ENCODE data around the gene FOXJ1.

FOXJ1 gene

DNA sequence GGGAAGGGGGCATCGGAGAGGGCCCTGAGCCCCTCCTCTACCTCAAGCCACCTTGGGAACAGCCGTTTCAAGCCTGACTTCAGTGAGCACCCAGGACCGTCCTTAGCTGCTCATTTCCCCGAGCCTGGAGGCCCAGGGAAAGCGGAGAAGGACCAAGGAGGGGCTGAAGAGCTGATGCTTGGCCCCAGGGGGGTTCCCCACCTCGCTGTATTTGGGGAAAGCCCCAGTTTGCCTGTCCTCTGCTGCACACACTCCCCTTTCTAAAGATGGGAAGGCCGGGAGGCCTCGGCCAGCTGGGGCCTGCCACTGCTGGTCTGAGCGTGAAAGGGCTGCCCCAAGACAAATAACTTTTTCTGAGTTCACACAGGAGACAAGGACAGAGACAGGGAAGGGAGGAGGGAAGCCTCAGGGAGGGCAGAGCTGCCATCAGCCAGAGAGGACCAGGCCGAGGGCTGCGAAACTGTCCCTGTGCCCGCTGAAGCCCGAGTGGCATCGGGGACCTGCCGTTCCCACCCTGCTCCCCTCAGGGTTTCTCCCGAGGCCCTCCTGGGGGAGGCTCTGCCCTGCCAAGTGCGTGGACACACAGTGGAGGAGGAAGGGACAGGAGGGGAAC is 50.4 kb downstream of the FOXJ1 start:
- DNase-seq: no peak
- Histone ChIP-seq H3K79me2 (ENCODE audit: insufficient read depth, low read length) (no peaks in the 10 kb centered on the region), H3K9me3 (ENCODE audit: insufficient read depth, low read length, severe bottlenecking) (no peaks in the 10 kb centered on the region), H3K4me3 (ENCODE audit: low read depth in 1 of 2, low read length in 2 of 2) (no peak overlapping the region), H3K9ac (ENCODE audit: low read depth, low read length) (no peak overlapping the region), H3K27ac (ENCODE audit: low read length) (no peak overlapping the region), H4K20me1 (ENCODE audit: insufficient read depth, low read length) (no peaks in the 10 kb centered on the region), H2AFZ (ENCODE audit: low read depth, low read length) (no peak overlapping the region), H3K4me1 (ENCODE audit: insufficient read depth, low read length) (no peaks in the 10 kb centered on the region), H3K27me3 (ENCODE audit: insufficient read depth, low read length, poor library complexity) (no peaks in the 10 kb centered on the region), H3K36me3 (ENCODE audit: insufficient read depth, low read length) (peaks cover 93% of the 10 kb centered on the region), H3K4me2 (ENCODE audit: insufficient read depth, low read length) (no peak overlapping the region)
- ATAC-seq (ENCODE audit: insufficient read depth, low read depth): no peak
- TF ChIP-seq, protein P1, sequence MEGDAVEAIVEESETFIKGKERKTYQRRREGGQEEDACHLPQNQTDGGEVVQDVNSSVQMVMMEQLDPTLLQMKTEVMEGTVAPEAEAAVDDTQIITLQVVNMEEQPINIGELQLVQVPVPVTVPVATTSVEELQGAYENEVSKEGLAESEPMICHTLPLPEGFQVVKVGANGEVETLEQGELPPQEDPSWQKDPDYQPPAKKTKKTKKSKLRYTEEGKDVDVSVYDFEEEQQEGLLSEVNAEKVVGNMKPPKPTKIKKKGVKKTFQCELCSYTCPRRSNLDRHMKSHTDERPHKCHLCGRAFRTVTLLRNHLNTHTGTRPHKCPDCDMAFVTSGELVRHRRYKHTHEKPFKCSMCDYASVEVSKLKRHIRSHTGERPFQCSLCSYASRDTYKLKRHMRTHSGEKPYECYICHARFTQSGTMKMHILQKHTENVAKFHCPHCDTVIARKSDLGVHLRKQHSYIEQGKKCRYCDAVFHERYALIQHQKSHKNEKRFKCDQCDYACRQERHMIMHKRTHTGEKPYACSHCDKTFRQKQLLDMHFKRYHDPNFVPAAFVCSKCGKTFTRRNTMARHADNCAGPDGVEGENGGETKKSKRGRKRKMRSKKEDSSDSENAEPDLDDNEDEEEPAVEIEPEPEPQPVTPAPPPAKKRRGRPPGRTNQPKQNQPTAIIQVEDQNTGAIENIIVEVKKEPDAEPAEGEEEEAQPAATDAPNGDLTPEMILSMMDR (IDR thresholded peaks at IDR 0.05; ENCODE audit: borderline replicate concordance, extremely low read depth, low read length, poor library complexity, severe bottlenecking): no peak
- TF ChIP-seq EZH2 (IDR thresholded peaks at IDR 0.05; ENCODE audit: borderline replicate concordance, low read depth, low read length, severe bottlenecking): no peak

DNA sequence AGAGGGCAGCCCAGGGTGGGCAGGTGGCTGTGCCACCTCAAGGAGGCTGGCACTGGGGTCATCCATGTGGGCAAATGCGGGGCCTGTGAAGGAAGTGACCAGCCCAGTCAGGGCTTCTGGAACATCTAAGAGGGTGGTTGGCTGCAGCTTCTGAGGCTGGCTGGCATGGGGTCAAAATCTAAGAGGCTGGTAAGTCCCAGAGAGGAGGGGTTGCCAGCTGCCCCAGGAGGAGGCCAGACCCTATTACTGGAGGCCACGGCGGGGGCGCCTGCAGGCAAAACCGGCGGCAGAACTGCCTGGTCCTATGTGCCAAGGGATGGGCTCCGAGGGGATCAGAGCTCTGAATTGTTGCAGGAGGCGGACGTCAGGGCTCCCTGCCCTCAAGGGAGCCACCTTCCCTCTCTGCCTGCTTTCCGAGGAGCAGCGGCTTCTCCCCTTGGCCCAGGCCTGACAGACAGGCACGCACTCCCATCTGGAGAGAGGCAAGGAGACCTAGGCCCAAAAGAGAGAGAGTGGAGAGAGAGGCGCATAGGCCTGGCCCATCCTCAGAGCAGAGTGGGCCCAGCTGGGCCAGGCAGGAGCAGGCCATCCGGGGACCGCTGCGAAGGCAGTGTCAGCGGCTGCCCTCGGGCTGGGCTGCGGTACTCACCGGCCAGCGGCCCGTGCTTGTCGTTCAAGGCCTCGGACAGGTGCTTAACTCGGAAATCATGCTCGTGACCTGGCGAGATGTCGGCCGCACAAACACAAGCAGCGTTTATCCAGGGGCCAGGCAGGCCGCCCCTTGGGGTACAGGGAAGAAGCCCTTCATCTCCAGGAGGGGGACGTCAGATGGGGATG is 51.1 kb downstream of the FOXJ1 start:
- H3K9ac ChIP-seq (ENCODE audit: low read depth, low read length): no peak overlapping the region
- ATAC-seq (ENCODE audit: insufficient read depth, low read depth): no peak

DNA sequence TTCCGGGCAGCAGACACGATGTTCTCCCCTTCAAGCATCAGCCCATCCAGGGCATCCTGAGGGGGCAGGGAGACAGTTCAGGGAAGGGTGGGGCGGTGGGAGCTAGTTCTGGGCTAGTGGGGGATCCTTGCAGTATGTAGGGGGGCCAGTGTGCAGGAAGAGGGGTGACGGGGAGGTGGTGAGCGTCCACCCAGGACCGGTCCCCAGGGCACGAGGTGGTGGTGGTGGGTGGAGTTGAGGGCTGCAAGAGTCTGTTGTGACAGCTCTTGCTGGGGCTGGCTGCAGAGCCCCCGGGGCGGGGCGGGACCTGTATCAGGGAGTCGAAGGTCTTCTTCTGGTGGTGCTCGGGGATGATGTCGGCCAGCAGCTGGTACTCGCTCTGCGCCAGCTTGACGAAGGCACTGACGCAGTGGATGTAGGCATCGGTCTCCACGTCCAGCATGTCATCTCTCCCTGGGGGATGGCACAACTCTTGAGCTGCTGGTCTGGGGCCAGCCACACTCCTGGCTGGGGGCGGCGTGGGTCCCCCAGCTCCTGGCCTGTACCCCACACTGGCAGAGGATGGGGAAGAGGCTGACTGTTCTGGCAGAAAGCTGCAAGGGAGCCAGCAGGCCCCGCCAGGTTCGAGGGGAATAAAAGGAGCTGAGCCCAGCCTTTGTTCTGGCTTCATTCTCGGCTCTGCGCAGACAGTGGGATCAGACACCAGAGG is 52.0 kb downstream of the FOXJ1 start:
- Histone ChIP-seq H2AFZ (ENCODE audit: low read depth, low read length) (no peak overlapping the region), H4K20me1 (ENCODE audit: insufficient read depth, low read length) (no peaks in the 10 kb centered on the region), H3K4me3 (ENCODE audit: low read depth in 1 of 2, low read length in 2 of 2) (no peak overlapping the region), H3K9me3 (ENCODE audit: insufficient read depth, low read length, severe bottlenecking) (no peaks in the 10 kb centered on the region), H3K4me1 (ENCODE audit: insufficient read depth, low read length) (no peaks in the 10 kb centered on the region), H3K9ac (ENCODE audit: low read depth, low read length) (no peak overlapping the region), H3K4me2 (ENCODE audit: insufficient read depth, low read length) (no peak overlapping the region), H3K79me2 (ENCODE audit: insufficient read depth, low read length) (no peaks in the 10 kb centered on the region), H3K36me3 (ENCODE audit: insufficient read depth, low read length) (peaks cover 96% of the 10 kb centered on the region), H3K27ac (ENCODE audit: low read length) (no peak overlapping the region), H3K27me3 (ENCODE audit: insufficient read depth, low read length, poor library complexity) (no peaks in the 10 kb centered on the region)
- DNase-seq (no peak), ATAC-seq (ENCODE audit: insufficient read depth, low read depth) (no peak)
- TF ChIP-seq, protein P1 (IDR thresholded peaks at IDR 0.05; ENCODE audit: borderline replicate concordance, extremely low read depth, low read length, poor library complexity, severe bottlenecking): no peak
- no peak for TF ChIP-seq EZH2 (IDR thresholded peaks at IDR 0.05; ENCODE audit: borderline replicate concordance, low read depth, low read length, severe bottlenecking)

More for the DNA sequence above, 51.1 kb downstream of the FOXJ1 start:
- H3K4me1 ChIP-seq (ENCODE audit: insufficient read depth, low read length): no peaks in the 10 kb centered on the region
- H3K79me2 ChIP-seq (ENCODE audit: insufficient read depth, low read length): no peaks in the 10 kb centered on the region
- H3K27ac ChIP-seq (ENCODE audit: low read length): no peak overlapping the region
- no peak for DNase-seq
- H3K4me3 ChIP-seq (ENCODE audit: low read depth in 1 of 2, low read length in 2 of 2): no peak overlapping the region
- H3K9me3 ChIP-seq (ENCODE audit: insufficient read depth, low read length, severe bottlenecking): no peaks in the 10 kb centered on the region
- H4K20me1 ChIP-seq (ENCODE audit: insufficient read depth, low read length): no peaks in the 10 kb centered on the region
- H3K27me3 ChIP-seq (ENCODE audit: insufficient read depth, low read length, poor library complexity): no peaks in the 10 kb centered on the region
- peaks cover 96% of the 10 kb centered on the region for H3K36me3 ChIP-seq (ENCODE audit: insufficient read depth, low read length)
- TF ChIP-seq, protein P1 (IDR thresholded peaks at IDR 0.05; ENCODE audit: borderline replicate concordance, extremely low read depth, low read length, poor library complexity, severe bottlenecking): no peak
- no peak for TF ChIP-seq EZH2 (IDR thresholded peaks at IDR 0.05; ENCODE audit: borderline replicate concordance, low read depth, low read length, severe bottlenecking)
- no peak overlapping the region for H3K4me2 ChIP-seq (ENCODE audit: insufficient read depth, low read length)
- no peak overlapping the region for H2AFZ ChIP-seq (ENCODE audit: low read depth, low read length)
